ENCODE measurements around the gene DNASE1L1. TPM values are rescaled to one million over a fixed set of nuclear protein-coding genes. Genes with fewer than 3 reads are reported as not detected.

Gene DNASE1L1
- polyA plus RNA-seq, 1 donor from 2014 or later = 9.2 TPM

DNA sequence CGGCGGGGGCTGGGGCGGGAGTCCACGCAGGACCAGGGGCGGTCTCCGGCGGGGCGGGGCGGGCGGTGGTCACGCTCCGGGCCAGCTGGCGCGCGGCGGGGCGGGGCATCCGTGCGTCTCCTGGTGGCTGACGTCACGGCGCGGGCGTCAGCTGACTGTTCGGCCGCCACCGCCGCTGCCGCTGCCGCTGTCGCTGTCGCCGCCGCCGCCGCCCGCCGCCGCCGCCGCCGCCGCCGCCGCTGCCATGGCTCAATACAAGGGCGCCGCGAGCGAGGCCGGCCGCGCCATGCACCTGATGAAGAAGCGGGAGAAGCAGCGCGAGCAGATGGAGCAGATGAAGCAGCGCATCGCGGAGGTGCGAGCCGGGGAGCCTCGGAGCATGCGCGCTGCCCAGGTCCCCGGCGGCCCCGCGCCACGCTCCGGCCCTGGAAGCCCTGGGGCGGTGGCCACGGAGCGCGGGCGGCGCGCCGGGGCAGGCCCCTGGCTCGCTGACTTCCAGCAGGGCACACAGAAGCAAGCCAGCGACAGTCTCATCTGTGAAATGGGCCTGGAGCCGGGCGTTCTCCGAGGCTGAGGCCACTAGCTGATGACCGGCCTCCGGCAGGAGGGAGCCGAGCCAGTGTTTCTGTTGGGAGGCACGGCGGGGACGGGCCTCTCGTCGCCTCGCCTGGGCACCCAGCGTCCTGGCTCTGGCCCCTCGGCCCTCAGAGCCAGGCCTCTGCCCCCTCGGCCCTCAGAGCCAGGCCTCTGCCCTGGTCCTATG is 35.1 kb upstream of the DNASE1L1 start, which contains the start of gene FAM50A:
TSS of gene FAM50A (plus strand) at position 150 of the 763 bp plus-strand sequence. CDS start at position 245, 95 bp downstream.
- peak within 1 kb of the TSS; percentile 77 for H3K27ac ChIP-seq (ENCODE audit: low read length)
- no peak within 1 kb of the TSS for H2AFZ ChIP-seq (ENCODE audit: low read depth, low read length)
- H3K4me3 ChIP-seq (ENCODE audit: low read length) = peak within 1 kb of the TSS; percentile 71
- H3K79me2 ChIP-seq (replicated peaks; ENCODE audit: insufficient read depth, low read length) = peaks cover 6% of the 10 kb centered on the region
- no peaks in the 10 kb centered on the region for H3K9me2 ChIP-seq (ENCODE audit: insufficient read depth, low read length)
- H3K27me3 ChIP-seq (ENCODE audit: insufficient read depth, low read depth, low read length) = no peaks in the 10 kb centered on the region
- TF ChIP-seq POLR2AphosphoS5 (IDR thresholded peaks at IDR 0.05) (peak; percentile 43), SMC3 (conservative IDR thresholded peaks at IDR 0.05; ENCODE audit: poor library complexity) (peak; percentile 31), EZH2 (IDR thresholded peaks at IDR 0.05; ENCODE audit: borderline replicate concordance, insufficient read depth, low read length, poor library complexity, severe bottlenecking) (no peak), MXI1 (conservative IDR thresholded peaks at IDR 0.05; ENCODE audit: poor library complexity, severe bottlenecking) (peak; percentile 66), RAD21 (conservative IDR thresholded peaks at IDR 0.05) (no peak), EP300 (conservative IDR thresholded peaks at IDR 0.05; ENCODE audit: poor library complexity, severe bottlenecking) (no peak), TAF1 (IDR thresholded peaks at IDR 0.05; ENCODE audit: low read depth) (no peak)
- TF ChIP-seq, protein P1, sequence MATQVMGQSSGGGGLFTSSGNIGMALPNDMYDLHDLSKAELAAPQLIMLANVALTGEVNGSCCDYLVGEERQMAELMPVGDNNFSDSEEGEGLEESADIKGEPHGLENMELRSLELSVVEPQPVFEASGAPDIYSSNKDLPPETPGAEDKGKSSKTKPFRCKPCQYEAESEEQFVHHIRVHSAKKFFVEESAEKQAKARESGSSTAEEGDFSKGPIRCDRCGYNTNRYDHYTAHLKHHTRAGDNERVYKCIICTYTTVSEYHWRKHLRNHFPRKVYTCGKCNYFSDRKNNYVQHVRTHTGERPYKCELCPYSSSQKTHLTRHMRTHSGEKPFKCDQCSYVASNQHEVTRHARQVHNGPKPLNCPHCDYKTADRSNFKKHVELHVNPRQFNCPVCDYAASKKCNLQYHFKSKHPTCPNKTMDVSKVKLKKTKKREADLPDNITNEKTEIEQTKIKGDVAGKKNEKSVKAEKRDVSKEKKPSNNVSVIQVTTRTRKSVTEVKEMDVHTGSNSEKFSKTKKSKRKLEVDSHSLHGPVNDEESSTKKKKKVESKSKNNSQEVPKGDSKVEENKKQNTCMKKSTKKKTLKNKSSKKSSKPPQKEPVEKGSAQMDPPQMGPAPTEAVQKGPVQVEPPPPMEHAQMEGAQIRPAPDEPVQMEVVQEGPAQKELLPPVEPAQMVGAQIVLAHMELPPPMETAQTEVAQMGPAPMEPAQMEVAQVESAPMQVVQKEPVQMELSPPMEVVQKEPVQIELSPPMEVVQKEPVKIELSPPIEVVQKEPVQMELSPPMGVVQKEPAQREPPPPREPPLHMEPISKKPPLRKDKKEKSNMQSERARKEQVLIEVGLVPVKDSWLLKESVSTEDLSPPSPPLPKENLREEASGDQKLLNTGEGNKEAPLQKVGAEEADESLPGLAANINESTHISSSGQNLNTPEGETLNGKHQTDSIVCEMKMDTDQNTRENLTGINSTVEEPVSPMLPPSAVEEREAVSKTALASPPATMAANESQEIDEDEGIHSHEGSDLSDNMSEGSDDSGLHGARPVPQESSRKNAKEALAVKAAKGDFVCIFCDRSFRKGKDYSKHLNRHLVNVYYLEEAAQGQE (IDR thresholded peaks at IDR 0.05; ENCODE audit: borderline replicate concordance) = no peak
- TF ChIP-seq, protein P2, sequence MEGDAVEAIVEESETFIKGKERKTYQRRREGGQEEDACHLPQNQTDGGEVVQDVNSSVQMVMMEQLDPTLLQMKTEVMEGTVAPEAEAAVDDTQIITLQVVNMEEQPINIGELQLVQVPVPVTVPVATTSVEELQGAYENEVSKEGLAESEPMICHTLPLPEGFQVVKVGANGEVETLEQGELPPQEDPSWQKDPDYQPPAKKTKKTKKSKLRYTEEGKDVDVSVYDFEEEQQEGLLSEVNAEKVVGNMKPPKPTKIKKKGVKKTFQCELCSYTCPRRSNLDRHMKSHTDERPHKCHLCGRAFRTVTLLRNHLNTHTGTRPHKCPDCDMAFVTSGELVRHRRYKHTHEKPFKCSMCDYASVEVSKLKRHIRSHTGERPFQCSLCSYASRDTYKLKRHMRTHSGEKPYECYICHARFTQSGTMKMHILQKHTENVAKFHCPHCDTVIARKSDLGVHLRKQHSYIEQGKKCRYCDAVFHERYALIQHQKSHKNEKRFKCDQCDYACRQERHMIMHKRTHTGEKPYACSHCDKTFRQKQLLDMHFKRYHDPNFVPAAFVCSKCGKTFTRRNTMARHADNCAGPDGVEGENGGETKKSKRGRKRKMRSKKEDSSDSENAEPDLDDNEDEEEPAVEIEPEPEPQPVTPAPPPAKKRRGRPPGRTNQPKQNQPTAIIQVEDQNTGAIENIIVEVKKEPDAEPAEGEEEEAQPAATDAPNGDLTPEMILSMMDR (IDR thresholded peaks at IDR 0.05; ENCODE audit: poor library complexity, severe bottlenecking) = no peak
- no peaks in the 10 kb centered on the region for H3K36me3 ChIP-seq (ENCODE audit: insufficient read depth, low read length)
- no peaks in the 10 kb centered on the region for H4K20me1 ChIP-seq (ENCODE audit: insufficient read depth)
- H3F3A ChIP-seq (ENCODE audit: insufficient read depth, low read length, poor library complexity, severe bottlenecking) = no peaks in the 10 kb centered on the region
- H3K9me3 ChIP-seq (ENCODE audit: low read length) = no peaks in the 10 kb centered on the region
- H3K9ac ChIP-seq (ENCODE audit: low read length) = peak within 1 kb of the TSS; percentile 73
- H3K4me2 ChIP-seq (ENCODE audit: low read length) = peak within 1 kb of the TSS; percentile 6

DNA sequence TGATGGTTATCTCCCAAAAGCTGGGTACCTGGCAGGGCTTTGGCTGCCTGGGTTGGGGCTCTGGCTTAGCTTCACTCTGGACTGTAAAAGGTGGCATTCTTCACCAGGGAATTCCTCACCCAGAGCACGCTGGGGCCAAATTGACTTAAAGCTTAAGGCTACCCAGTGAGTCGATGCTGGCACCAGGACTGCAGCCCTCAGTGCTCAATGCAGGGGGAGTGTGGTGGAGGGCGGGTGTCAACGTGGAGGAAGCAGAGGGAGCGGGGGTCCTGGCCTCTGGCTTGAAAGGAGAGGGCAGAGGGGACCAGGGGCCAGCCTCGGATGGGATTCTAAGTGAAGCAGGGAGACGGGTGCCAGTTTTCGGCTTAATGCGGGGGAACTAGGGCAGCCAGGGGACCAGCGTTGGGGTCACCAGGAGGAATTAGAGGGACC is 34.4 kb upstream of the DNASE1L1 start:
- no peaks in the 10 kb centered on the region for H3K36me3 ChIP-seq (ENCODE audit: insufficient read depth, low read length)
- H3K9ac ChIP-seq (ENCODE audit: low read length) = peak overlapping the region; percentile 73
- H3K9me3 ChIP-seq (ENCODE audit: low read length) = no peaks in the 10 kb centered on the region

More for the DNA sequence above, 34.4 kb upstream of the DNASE1L1 start:
- no peak for TF ChIP-seq EP300 (conservative IDR thresholded peaks at IDR 0.05; ENCODE audit: poor library complexity, severe bottlenecking)
- no peak for TF ChIP-seq MXI1 (conservative IDR thresholded peaks at IDR 0.05; ENCODE audit: poor library complexity, severe bottlenecking)
- TF ChIP-seq RAD21 (conservative IDR thresholded peaks at IDR 0.05) = no peak
- no peak for TF ChIP-seq POLR2AphosphoS5 (IDR thresholded peaks at IDR 0.05)
- TF ChIP-seq, protein P1 (IDR thresholded peaks at IDR 0.05; ENCODE audit: borderline replicate concordance) = no peak
- no peak for TF ChIP-seq EZH2 (IDR thresholded peaks at IDR 0.05; ENCODE audit: borderline replicate concordance, insufficient read depth, low read length, poor library complexity, severe bottlenecking)
- TF ChIP-seq, protein P2 (IDR thresholded peaks at IDR 0.05; ENCODE audit: poor library complexity, severe bottlenecking) = no peak
- TF ChIP-seq SMC3 (conservative IDR thresholded peaks at IDR 0.05; ENCODE audit: poor library complexity) = no peak
- no peak for TF ChIP-seq TAF1 (IDR thresholded peaks at IDR 0.05; ENCODE audit: low read depth)
- Histone ChIP-seq H4K20me1 (ENCODE audit: insufficient read depth) (no peaks in the 10 kb centered on the region), H3K9me2 (ENCODE audit: insufficient read depth, low read length) (no peaks in the 10 kb centered on the region), H3K4me2 (ENCODE audit: low read length) (no peak overlapping the region), H3K27ac (ENCODE audit: low read length) (peak overlapping the region; percentile 77), H2AFZ (ENCODE audit: low read depth, low read length) (no peak overlapping the region), H3K4me3 (ENCODE audit: low read length) (peak overlapping the region; percentile 60), H3K27me3 (ENCODE audit: insufficient read depth, low read depth, low read length) (no peaks in the 10 kb centered on the region), H3F3A (ENCODE audit: insufficient read depth, low read length, poor library complexity, severe bottlenecking) (no peaks in the 10 kb centered on the region), H3K79me2 (replicated peaks; ENCODE audit: insufficient read depth, low read length) (peaks cover 13% of the 10 kb centered on the region)

Measured in neural cell (in vitro differentiated cells).